NCI-H1092 treated with DMSO at 0.1 percent for 48 hours (cell line): ENCODE data around the gene TRAF3.

Experiments used
- DNase-seq: peaks from one replicate; lab custom pipeline; 2025; lab: John Stamatoyannopoulos, UW

The TRAF3 gene

DNA sequence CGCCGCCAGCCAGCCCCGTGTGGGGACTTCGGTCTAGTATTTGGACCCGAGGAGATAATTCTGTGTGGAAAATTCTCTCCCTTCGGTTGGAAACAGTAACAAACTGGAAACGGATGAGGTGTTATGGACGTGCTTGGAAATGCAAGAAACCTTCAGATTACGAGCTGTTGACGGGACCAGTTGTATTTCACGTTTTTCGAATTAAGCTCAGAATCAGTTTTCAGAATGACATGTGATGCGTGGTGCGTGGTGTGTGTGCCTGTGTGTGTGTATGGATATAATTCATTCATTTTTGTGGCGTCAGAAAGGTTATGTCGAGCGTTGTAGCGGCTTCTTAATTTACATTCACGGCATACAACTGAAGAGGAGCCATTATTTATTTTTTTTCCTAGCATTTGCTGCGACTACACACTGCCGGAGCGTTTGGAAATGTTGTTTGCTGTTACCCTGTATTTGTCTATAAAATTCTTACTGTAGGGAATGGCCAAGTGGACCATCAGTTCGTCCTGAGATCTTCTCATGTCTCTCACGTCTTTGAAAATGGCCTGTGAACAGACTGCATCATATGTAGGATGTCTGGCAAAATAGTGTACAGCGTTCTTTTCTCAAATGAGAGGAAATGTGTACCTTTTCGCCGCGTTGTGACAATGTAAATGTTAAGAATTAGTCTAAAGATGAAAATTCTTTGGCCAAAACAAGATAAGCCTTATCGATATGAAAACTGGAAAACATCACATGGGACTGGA lies 1.3 kb downstream of the TRAF3 start:
- peak; percentile 26 for DNase-seq

DNA sequence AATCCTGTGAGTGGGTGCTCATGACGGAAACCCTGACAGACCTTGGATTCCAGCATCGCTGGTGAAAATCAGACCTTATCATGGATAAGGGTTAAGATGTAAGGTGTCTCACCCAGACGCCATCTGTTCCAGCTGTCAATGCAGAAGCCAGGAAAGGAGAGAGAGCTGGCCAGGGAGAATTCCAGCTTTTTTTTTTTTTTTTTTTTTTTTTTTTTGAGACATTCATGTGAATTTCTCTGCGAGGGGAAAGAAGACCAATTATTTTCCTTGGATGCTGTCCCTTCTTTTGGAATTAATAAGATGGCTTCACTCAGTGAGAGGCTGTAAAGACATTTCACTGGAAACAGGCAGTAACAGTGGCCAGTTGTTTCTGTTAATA lies 1.8 kb downstream of the TRAF3 start:
- no peak for DNase-seq

DNA sequence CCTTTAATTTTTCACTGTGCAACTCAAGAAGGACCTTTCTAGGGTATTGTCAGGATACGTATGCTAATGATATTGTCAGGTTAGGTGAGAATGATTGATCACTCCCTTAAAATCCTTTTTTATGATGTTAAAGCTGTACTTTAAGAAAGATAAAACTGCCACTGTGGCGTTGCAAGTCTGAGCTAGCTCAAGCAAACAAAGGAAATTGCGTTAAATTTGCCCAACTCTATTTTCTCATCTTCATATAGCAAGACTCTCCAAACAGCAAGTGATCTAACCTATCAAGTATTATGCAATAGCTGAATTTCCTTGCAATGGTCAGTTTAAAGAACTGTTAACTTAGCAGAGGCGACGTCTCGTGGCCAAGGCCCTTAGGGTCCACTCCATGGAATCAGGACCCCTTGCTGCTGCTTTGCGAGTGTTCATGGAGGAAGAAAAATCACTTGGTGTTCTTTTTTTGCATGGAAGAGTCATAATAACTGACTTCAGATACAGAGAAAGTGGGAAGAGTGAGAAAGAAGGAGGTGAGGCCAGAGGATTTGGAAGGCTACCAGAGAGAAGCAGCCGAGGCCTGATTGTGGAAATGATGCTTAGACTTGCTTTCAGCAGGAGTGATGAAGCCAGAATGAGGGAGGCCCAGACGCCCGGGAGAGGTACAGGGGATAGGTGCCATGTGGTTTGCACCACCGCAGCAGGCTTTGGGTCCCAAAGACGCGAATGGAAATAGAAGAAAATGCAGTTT lies 2.5 kb downstream of the TRAF3 start:
- no peak for DNase-seq

DNA sequence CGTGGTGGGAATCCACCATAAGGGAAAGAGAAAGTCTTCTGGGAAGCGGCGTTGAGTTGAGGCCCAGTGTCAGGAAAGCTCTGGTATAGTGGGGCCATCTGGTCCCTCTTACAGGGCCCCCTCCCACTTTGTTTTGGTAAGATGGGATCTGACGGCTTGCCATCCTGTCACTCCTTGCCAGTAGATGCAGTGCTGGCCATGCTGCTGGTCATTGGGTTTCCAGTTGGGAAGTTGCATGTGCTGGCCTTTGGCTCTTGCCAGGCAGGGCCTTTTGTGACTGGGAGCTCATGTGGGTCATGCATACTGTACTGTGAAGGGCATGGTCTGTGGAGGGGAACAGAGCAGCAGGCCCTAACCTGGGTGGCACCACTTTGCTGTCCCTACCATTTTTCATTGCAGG lies 3.8 kb downstream of the TRAF3 start:
- no peak for DNase-seq

DNA sequence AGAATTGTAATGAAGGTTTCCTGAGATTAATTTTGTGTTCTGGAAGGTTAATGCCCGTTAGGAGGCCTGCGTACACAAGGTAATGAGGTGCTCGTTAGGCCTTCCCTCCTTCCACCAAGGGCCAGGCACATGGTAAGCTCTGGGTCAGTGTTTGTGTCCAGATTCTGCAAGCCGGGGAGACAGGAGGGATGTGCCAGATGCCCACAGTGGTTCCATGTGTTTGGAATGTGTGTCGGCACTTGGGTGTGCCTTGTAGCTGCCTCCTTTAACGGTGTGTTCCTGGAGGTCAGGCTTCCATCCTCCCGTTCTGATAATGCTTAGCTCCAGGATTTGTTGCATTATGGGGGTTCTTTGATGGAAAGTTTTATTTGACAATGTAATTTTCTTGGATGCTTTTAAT lies 5.7 kb downstream of the TRAF3 start:
- DNase-seq, result no peak

DNA sequence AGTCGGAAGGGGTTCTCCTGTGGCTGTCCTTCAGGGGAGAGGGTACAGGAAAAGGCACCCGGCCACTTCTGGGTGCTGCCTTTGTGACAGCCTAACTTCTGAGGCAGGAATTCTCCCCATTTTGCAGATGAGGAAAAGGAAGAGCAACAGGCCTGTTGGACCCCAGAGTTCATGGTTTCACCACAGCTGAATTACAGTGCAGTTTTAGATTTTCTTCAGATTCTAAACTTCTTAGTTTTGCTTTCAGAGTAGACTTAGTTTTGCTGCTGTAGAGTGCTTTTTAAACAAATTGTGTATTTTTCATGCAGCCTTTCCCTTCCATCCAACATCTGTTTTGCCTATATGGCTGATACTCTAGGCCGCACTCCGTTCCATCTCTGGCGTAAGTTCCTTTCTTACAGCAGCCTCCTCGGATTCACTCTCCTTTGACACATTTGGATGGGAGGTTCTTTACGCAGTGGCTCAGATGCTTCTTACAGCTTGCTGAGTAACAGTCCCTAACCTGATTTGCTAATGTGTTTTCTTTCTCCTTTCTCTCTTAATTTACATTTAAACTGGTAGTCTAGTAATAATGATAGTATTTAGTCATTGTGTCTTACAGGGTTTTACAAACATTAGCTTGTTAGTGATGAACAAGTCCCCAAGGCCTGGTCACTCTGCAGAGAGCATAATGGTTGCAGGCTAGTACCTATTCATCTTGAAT lies 7.8 kb downstream of the TRAF3 start:
- DNase-seq, result no peak

DNA sequence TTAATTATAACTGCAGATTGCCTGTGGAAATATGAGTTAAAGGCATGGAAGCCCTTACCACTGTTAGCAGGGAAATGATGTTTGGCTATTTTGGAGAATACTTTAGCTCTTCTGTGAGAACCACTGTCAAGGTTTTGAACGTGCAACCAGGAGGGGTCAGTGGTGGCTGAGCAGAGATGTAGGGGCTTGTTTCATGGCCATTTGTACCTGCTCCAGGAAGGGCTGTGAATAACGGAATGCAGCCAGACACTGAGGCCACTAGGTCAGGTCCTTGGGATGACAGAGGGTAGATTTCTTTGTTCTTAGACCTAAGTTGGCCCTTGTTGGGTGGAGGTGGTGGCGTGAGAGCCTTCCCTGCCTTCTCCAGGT lies 8.3 kb downstream of the TRAF3 start:
- DNase-seq, result no peak

DNA sequence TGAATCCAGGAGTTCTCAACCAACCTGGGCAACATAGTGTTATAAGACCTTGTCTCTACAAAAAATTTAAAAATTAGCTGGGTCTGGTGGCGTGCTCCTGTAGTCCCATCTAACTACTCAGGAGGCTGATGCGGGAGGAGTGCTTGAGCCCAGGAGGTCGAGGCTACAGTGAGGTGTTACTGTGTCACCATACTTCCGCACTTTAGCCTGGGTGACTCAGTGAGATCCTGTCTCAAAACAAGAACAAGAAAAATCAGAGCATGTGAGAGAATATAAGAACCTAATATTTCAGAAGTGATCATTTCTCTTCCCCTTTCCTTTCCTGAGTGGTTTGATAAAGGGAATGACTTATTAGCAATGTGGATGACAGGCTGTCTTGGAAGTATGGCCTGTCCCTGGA lies 9.5 kb downstream of the TRAF3 start:
- DNase-seq, result no peak

DNA sequence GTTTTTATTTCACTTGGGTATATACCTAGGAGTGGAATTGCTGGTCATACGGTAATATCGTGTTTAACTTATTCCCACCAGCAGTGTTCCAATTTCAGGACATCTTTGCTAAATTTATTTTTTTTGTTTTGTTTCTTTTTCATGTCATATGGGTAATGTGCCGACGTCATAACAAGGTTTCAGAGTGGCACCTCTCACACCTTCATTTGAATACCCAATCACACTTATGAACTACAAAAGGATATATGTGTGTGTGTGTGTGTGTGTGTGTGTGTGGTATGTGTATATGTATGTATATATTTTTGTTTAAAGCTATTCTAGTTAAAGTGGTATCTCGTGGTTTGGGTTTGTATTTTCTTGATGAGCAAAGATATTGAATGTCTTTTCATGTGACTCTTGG lies 12.1 kb downstream of the TRAF3 start:
- no peak for DNase-seq

DNA sequence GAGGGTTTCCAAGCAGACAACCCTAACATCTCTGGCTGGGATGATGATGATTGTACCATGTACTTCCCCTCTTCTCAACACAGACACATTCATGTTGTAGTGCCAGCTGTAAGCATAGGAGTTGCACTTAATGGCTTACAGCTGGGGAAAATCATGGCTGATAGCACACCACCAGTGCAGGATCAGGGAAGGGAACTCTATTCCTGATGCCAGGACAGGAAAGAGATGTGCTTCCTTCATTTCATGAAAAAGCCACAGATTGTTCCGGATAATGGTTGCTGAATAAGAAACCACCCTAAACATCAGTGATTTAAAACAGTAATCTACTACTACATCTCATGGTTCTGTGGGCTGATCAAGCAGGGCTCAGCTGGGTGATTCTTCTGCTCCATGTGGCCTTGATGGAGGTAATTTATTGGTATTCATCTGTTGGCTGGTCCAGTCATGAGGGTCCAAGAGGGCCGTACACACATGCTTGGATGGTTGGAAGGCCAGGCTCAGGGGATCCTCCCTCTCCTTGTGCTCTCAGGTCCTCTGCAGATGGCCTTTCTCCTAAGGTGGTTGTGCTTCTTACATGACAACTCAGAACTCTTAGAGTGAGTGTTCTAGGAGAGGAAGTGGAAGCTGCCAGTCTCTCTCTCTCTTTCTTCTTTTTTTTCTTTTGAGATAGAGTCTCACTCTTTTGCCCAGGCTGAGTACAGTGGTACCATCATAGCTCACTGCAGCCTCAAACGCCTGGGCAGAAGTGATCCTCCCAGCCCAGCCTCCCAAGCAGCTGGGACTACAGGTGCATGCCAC lies 16.5 kb downstream of the TRAF3 start:
- DNase-seq, result no peak

DNA sequence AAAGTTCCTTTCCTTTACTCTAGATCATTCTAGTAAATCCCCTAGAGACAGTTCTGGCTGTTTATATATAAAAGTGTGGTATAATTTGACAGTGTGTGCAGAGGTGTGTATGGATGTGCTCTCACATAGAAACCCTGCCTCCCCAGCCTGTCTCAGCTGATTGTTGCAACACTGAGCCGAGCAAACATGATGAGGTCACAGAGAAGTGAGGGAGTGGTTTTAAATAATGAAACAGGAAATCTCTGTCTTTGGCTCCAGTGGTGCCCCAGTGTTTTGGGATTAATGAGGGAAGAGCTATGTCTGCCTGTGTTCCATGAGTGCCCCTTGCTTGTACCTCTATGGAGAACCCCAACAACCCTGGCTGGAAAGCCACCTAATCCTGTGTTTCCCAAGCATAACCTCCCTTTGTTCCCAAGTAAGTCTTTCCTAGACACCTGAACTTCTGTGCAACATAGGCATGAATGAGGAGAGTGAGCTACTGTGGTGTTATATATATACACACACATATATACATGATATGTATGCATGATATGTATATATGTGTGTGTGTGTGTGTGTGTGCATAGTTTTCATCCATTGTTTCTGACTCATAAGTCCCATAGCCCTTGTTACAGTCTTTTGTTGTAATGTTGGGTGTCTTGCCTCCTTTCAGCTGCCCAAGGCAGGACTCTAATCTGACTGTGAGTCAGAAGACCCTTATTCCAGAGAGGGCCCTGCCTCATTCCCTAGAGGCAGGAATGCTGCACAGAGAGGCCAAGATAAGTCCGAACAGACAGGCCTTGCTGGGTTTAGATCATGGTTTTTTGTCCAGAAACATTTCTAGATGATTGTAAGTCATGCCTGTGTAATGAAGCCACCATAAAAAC lies 18.0 kb downstream of the TRAF3 start:
- peak; percentile 25 for DNase-seq

DNA sequence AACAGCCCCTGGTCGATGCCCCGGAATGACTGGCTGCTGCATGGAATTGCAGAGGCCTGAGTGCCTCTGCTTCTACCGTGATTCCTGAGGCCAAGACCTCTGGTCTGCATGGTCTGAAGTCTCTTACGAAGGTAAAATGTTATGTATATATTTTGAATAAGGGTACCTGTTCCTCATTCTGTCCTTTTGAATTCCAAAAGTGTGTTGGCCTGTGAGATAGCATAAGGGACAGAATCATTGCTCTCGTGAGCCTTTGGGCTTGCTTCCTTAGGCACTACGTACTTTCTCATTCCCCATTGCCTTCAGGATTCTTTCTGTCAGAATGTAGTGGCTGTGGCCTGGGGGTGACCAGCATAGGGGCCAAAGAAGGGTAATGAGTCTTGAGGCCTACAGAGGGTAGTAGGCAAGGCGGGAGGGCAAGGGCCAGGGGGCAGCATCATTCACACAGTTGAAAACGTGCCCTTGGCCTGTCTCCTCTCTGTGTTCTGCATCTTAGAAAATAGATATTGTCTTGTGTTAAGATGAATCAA lies 19.5 kb downstream of the TRAF3 start:
- DNase-seq, result no peak

DNA sequence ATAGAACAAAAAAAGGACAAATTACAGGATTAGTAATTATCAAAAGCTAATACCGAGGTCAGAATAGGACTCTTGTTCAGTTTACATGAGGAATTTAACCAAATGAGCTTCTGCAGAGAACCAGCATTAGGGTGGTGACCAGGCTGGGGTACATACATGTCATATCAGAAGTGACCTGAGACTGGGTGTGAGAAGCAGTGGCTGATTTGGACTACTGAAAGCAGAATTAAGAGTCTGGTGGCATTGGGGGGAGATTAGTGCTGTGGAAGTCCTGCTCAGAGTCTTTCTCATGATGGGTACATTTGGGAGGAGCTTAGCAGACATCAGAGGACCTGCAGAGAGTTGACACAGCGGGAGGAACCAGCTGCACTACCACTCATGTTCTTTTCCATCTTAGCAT lies 21.7 kb downstream of the TRAF3 start:
- DNase-seq, result no peak

DNA sequence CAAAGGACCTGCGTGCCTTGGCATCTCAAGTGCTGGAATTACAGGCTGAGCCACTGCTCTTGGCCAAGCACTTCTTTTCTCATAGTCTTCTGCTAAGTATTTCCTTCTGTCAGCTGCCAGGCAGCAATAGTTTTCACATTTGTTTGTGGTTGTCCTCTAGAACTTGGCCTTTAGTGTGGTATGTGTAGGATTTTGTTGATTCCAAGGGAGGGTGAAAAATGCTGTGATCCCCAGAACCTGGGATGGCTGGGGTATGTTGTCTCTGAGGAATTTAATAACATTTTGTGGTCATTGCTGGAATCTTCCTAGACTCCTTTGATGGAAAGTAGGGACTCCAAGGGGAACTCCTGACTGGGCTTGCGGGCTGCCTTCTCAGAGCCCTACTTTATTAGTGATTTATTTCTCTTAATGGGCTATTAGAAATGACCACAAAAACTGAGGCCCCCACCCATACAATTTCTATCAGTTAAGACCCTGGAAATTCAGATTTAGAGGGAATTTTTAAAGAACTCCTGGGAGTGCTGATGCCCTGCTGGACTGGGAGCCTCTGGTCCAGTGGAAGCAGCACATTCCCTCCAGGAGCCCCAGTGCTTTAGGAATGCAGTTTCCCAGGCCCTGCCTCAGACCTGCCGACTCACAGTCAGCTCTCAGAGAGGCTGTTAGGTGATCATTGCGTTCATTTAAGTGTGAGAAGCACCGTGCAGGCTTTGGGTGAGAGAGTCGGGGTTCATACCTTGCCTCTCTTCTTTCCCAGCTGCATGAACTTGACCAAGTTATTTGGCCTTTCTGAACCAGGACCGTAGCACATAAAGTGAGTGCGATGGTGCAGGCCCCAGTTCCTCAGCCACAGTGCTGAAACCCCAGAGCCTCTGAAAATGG lies 22.7 kb downstream of the TRAF3 start:
- no peak for DNase-seq

DNA sequence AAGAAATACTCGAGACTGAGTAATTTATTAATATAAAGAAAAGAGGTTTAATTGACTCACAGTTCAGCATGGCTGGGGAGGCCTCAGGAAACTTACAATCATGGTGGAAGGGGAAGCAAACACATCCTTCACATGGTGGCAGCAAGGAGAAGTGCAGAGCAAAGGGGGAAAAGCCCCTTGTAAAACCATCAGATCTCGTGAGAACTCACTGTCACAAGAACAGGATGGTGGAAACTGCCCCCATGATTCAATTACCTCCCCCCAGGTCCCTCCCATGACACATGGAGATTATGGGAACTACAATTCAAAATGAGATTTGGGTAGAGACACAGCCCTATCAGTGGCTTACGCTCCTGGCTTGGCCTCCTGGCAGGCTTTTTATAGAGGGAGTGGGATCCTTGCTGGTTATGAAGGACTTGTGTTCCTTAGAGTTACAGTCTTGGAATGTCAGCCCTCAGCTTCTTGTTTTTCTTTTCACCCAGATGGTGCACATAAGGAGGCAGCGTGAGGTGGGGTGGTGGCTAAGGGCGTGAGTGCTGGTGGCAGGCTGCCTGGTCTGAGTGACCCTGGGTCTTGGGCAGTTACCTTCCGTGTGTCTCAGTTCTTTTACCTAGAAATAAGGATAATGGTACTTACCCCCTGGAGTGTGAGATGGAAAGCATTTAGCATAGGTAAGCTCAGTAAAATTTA lies 25.7 kb downstream of the TRAF3 start:
- no peak for DNase-seq

DNA sequence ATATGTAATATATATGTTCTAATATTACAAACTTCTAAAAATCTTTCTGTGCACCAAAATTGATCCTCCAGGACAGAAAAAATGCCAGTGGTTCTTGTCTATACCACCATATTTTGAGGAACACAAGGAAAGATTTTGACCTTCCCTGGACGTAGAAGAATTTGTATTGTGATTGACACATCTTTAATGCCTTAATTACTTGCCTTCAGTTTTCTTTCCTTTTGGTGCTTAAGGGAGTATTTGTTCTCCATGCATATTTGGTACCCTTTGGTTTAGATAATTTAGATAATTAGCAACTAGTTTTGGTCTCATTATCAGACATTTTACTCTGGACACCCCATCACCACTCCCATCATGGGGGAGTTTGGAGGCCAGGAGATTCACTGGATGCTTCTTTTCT lies 27.6 kb downstream of the TRAF3 start:
- DNase-seq, result no peak

DNA sequence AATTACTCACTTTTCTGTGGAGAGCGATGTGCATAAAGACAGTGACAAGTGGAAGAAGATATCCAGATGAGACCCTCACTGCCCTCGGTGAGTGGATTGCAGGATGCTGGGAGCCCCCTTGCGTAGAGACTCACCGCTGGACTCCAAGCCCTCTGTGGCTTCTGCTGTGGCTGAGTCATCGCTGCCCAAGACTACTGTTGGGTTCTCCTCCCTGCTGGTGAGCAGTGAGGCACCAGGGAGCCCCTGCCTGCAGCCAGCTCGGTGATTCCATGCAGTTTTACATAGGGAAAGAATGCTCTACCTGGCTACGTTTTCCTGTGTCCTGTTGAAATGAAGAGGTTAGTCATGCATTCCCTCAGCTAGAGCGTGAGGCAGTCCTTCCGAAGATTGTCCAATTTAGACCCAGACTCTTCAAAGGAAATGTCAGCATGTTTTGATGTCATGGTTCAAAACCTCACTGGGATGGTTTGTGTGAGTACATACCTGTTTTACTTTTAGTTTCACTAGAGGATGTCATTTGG lies 28.2 kb downstream of the TRAF3 start:
- no peak for DNase-seq

DNA sequence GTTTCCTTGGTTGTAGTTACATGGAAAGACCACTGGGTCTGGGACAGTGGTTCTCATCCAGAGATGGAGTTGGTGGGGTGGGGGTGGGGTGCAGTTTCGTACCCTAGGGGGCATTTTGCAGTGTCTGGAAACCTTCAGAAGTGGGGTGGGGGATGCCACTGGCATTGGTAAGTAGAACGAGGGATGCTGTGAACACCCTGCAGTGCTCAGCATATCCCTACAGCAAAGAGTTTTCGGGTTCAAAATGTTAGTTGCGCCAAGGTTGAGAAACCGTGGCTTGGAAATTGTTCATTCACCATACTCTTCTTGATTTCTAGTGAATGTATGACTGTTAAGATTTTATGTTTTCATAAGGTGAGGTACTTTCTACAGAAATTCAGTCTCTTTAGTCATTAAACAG lies 28.7 kb downstream of the TRAF3 start:
- DNase-seq, result no peak

DNA sequence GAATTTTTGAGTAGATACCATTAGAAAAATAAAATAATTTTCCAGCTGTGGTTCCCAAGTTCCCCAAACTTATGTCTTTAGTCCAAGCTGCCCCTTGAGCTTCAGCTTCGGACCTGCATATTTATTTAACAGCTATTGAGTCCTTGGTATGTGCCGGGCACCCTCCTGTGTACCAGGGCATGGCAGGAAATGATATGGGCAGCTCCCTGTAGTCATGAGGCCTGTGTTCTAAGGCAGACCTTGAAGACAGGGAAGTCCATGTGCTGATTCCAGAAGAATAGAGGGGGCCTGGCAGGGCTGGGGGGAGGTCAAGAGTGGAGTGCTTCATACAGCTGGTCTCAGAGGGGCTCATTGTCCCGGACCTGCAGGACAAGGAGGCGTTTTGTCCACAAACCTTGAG lies 29.2 kb downstream of the TRAF3 start:
- DNase-seq, result no peak
